MM.1S (cell line): Measurements from ENCODE around the gene HSPA9.

Experiments used
- EZH2 ChIP-seq: fragments of 300-600 bp; sonication (generic); optimal IDR thresholded peaks from 2 replicates; pipeline ENCODE3; 2017; ENCODE audit warnings: low read depth, mild to moderate bottlenecking, antibody characterized with exemption, low read length, mixed read lengths
- EZH2phosphoT487 ChIP-seq: fragments of 300-600 bp; sonication (generic); IDR thresholded peaks from 2 replicates; pipeline ENCODE4 v1.6.1; 2018; ENCODE audit warnings: antibody characterized with exemption, low read length
- TF ChIP-seq, protein P1 (sequence below): fragments of 300-600 bp; sonication (generic); IDR thresholded peaks from 2 replicates; pipeline ENCODE4 v1.5.1; 2016; ENCODE audit warnings: antibody characterized with exemption, low read length, mixed read lengths

GRCh38 chr5:138508958-138509357 is 66.2 kb downstream of the HSPA9 start:
- TF ChIP-seq, protein P1, sequence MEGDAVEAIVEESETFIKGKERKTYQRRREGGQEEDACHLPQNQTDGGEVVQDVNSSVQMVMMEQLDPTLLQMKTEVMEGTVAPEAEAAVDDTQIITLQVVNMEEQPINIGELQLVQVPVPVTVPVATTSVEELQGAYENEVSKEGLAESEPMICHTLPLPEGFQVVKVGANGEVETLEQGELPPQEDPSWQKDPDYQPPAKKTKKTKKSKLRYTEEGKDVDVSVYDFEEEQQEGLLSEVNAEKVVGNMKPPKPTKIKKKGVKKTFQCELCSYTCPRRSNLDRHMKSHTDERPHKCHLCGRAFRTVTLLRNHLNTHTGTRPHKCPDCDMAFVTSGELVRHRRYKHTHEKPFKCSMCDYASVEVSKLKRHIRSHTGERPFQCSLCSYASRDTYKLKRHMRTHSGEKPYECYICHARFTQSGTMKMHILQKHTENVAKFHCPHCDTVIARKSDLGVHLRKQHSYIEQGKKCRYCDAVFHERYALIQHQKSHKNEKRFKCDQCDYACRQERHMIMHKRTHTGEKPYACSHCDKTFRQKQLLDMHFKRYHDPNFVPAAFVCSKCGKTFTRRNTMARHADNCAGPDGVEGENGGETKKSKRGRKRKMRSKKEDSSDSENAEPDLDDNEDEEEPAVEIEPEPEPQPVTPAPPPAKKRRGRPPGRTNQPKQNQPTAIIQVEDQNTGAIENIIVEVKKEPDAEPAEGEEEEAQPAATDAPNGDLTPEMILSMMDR = no peak
- no peak for TF ChIP-seq EZH2
- TF ChIP-seq EZH2phosphoT487 = no peak
